OCI-LY3 (cell line): ENCODE data around the gene DNAJB13.

Source experiments
- H2AFZ ChIP-seq: fragments of 200-600, 300-600 bp; shearing (Covaris generic); 2 replicates; pipeline ENCODE4 v1.6.0; 2014; ENCODE audit warnings: antibody characterized with exemption, low read depth, low read length
- H3K27ac ChIP-seq: fragments of 200-600, 300-600 bp; sonication (generic); 2 replicates; pipeline ENCODE4 v1.5.1; 2014; ENCODE audit warnings: mild to moderate bottlenecking, low read length, moderate library complexity, mixed read lengths
- H3K27me3 ChIP-seq: fragments of 200-600, 300-600 bp; sonication (generic); 2 replicates; pipeline ENCODE4 v1.6.1; 2014; ENCODE audit warnings: low read depth, low read length, mixed read lengths
- H3K36me3 ChIP-seq: fragments of 200-600, 300-600 bp; sonication (generic); replicated peaks from 2 replicates; pipeline ENCODE3; 2014; ENCODE audit warnings: low read depth, low read length, mixed read lengths
- H3K4me1 ChIP-seq: fragments of 300-600, 200-600 bp; sonication (generic); 2 replicates; pipeline ENCODE4 v1.6.1; 2014; ENCODE audit warnings: low read length, mixed read lengths
- H3K4me2 ChIP-seq: fragments of 200-600, 300-600 bp; sonication (generic); 2 replicates; pipeline ENCODE4 v1.6.1; 2014; ENCODE audit warnings: low read length, mixed read lengths
- H3K4me3 ChIP-seq: fragments of 300-600, 200-600 bp; sonication (generic); 2 replicates; pipeline ENCODE4 v1.5.1; 2014; ENCODE audit warnings: antibody characterized with exemption, mild to moderate bottlenecking, low read length, moderate library complexity
- H3K79me2 ChIP-seq: fragments of 300-600, 200-600 bp; shearing (Covaris generic); 2 replicates; pipeline ENCODE4 v1.6.1; 2014; ENCODE audit warnings: mild to moderate bottlenecking, low read length, mixed read lengths
- H3K9ac ChIP-seq: fragments of 300-600, 200-600 bp; shearing (Covaris generic); 2 replicates; pipeline ENCODE4 v1.6.0; 2014; ENCODE audit warnings: mild to moderate bottlenecking, low read length, moderate library complexity
- H3K9me3 ChIP-seq: fragments of 200-600, 300-600 bp; shearing (Covaris generic); 2 replicates; pipeline ENCODE4 v1.6.1; 2014; ENCODE audit warnings: low read length, mixed read lengths; ENCODE audit not compliant: insufficient read depth
- H4K20me1 ChIP-seq: fragments of 200-600, 300-600 bp; sonication (generic); 2 replicates; pipeline ENCODE4 v1.6.1; 2016; ENCODE audit warnings: low read length, mixed read lengths; ENCODE audit not compliant: insufficient read depth
- CTCF ChIP-seq: fragments of 200-600, 300-600 bp; sonication (generic); IDR thresholded peaks from 2 replicates; pipeline ENCODE4 v1.5.1; 2014; ENCODE audit warnings: antibody characterized with exemption, low read length, low read depth
- EZH2phosphoT487 ChIP-seq: fragments of 200-600 bp; shearing (Covaris generic); IDR thresholded peaks from 2 replicates; pipeline ENCODE4 v1.6.1; 2018; ENCODE audit warnings: antibody characterized with exemption, mixed run types, low read depth

The DNAJB13 gene

GRCh38 chr11:73944085-73944484, 6.7 kb upstream of the DNAJB13 start:
- Histone ChIP-seq H3K4me3 (no peak overlapping the region), H3K4me1 (no peaks in the 10 kb centered on the region), H3K36me3 (peaks cover 7% of the 10 kb centered on the region), H2AFZ (no peak overlapping the region), H3K9ac (no peak overlapping the region), H4K20me1 (no peaks in the 10 kb centered on the region), H3K79me2 (no peaks in the 10 kb centered on the region), H3K4me2 (no peak overlapping the region), H3K9me3 (no peaks in the 10 kb centered on the region), H3K27me3 (no peaks in the 10 kb centered on the region), H3K27ac (no peak overlapping the region)
- TF ChIP-seq CTCF = no peak

GRCh38 chr11:73944901-73945300, 5.9 kb upstream of the DNAJB13 start:
- Histone ChIP-seq H4K20me1 (no peaks in the 10 kb centered on the region), H3K4me2 (no peak overlapping the region), H2AFZ (no peak overlapping the region), H3K36me3 (peaks cover 7% of the 10 kb centered on the region), H3K79me2 (no peaks in the 10 kb centered on the region), H3K4me3 (no peak overlapping the region), H3K9ac (no peak overlapping the region), H3K27ac (no peak overlapping the region), H3K4me1 (no peaks in the 10 kb centered on the region), H3K27me3 (no peaks in the 10 kb centered on the region), H3K9me3 (no peaks in the 10 kb centered on the region)
- TF ChIP-seq CTCF = no peak
- no peak for TF ChIP-seq EZH2phosphoT487

GRCh38 chr11:73945396-73945795, 5.4 kb upstream of the DNAJB13 start:
- no peaks in the 10 kb centered on the region for H3K9me3 ChIP-seq
- H3K36me3 ChIP-seq = peaks cover 7% of the 10 kb centered on the region
- H3K4me3 ChIP-seq = no peak overlapping the region
- no peaks in the 10 kb centered on the region for H4K20me1 ChIP-seq
- no peak overlapping the region for H3K9ac ChIP-seq
- H3K27me3 ChIP-seq = no peaks in the 10 kb centered on the region
- H3K4me1 ChIP-seq = no peaks in the 10 kb centered on the region
- H3K79me2 ChIP-seq = no peaks in the 10 kb centered on the region
- TF ChIP-seq CTCF (no peak), EZH2phosphoT487 (no peak)
- H3K4me2 ChIP-seq = no peak overlapping the region
- no peak overlapping the region for H3K27ac ChIP-seq
- H2AFZ ChIP-seq = no peak overlapping the region

GRCh38 chr11:73946798-73947458, 3.9 kb upstream of the DNAJB13 start:
- TF ChIP-seq EZH2phosphoT487 (no peak), CTCF (no peak)
- Histone ChIP-seq H3K4me1 (peaks cover 14% of the 10 kb centered on the region), H3K36me3 (peaks cover 3% of the 10 kb centered on the region), H3K9ac (no peak overlapping the region), H2AFZ (no peak overlapping the region), H3K79me2 (no peaks in the 10 kb centered on the region), H3K4me3 (no peak overlapping the region), H3K27me3 (no peaks in the 10 kb centered on the region), H3K4me2 (no peak overlapping the region), H4K20me1 (no peaks in the 10 kb centered on the region), H3K27ac (no peak overlapping the region), H3K9me3 (no peaks in the 10 kb centered on the region)
